KMS-11 (cell line): ENCODE data around the gene PEAR1.

ENCODE experiments used
- H2AFZ ChIP-seq: fragments of 200-600 bp; sonication (generic); 2 replicates; pipeline ENCODE4 v1.6.1; 2016; ENCODE audit warnings: antibody characterized with exemption, mixed run types, low read depth
- H3K27ac ChIP-seq: fragments of 200-600 bp; sonication (generic); 2 replicates; pipeline ENCODE4 v1.6.1; 2016; ENCODE audit warnings: mild to moderate bottlenecking, mixed run types
- H3K27me3 ChIP-seq: fragments of 200-600 bp; sonication (generic); 2 replicates; pipeline ENCODE4 v1.6.1; 2017; ENCODE audit warnings: mild to moderate bottlenecking, low read depth, mixed run types, moderate library complexity; ENCODE audit not compliant: insufficient read depth
- H3K36me3 ChIP-seq: fragments of 200-600 bp; sonication (generic); 2 replicates; pipeline ENCODE4 v1.6.1; 2017; ENCODE audit warnings: mild to moderate bottlenecking, mixed run types; ENCODE audit not compliant: insufficient read depth
- H3K4me1 ChIP-seq: fragments of 200-600 bp; sonication (generic); 2 replicates; pipeline ENCODE4 v1.6.1; 2016; ENCODE audit warnings: mild to moderate bottlenecking, low read depth, mixed run types; ENCODE audit not compliant: poor library complexity, severe bottlenecking
- H3K4me2 ChIP-seq: fragments of 200-600 bp; sonication (generic); 2 replicates; pipeline ENCODE4 v1.7.0; 2016; ENCODE audit warnings: mild to moderate bottlenecking, mixed run types
- H3K4me3 ChIP-seq: fragments of 200-600 bp; sonication (generic); IDR thresholded peaks from 2 replicates; pipeline ENCODE4 v1.6.1; 2017; ENCODE audit warnings: low read depth, low read length, mixed read lengths; ENCODE audit not compliant: insufficient read depth
- H3K79me2 ChIP-seq: fragments of 200-600 bp; sonication (generic); 2 replicates; pipeline ENCODE4 v1.6.1; 2016; ENCODE audit warnings: low read depth, mixed run types; ENCODE audit not compliant: insufficient read depth
- H3K9ac ChIP-seq: fragments of 200-600 bp; sonication (generic); 2 replicates; pipeline ENCODE4 v1.6.1; 2016; ENCODE audit warnings: mild to moderate bottlenecking, mixed run types
- H4K20me1 ChIP-seq: fragments of 200-600 bp; sonication (generic); 2 replicates; pipeline ENCODE4 v1.6.1; 2016; ENCODE audit warnings: mild to moderate bottlenecking, mixed run types; ENCODE audit not compliant: insufficient read depth
- TF ChIP-seq, protein P1 (sequence below): fragments of 200-600 bp; sonication (generic); conservative IDR thresholded peaks from 2 replicates; pipeline ENCODE4 v1.6.1; 2017; ENCODE audit warnings: low read depth, mild to moderate bottlenecking, antibody characterized with exemption, low read length, moderate library complexity, mixed read lengths

Gene PEAR1

DNA sequence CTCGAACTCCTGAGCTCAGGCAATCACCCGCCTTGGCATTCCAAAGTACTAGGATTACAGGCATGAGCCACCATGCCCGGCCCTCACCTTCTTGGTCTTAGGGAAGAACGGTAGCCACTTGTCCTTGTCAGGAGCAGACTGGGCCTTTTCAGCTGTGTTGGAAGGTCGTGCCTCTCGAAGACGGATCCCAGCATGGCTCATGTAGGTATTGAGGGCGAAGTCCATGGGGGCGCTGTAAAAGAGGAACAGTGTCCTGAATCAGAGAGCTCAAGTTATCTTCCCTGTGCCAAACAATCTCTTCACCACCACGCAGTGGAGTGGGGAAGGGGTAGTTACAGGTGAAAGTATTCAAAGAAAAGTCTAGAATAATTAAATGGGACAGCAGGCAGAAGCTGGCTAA lies 62.8 kb downstream of the PEAR1 start:
- no peak overlapping the region for H2AFZ ChIP-seq
- TF ChIP-seq, protein P1, sequence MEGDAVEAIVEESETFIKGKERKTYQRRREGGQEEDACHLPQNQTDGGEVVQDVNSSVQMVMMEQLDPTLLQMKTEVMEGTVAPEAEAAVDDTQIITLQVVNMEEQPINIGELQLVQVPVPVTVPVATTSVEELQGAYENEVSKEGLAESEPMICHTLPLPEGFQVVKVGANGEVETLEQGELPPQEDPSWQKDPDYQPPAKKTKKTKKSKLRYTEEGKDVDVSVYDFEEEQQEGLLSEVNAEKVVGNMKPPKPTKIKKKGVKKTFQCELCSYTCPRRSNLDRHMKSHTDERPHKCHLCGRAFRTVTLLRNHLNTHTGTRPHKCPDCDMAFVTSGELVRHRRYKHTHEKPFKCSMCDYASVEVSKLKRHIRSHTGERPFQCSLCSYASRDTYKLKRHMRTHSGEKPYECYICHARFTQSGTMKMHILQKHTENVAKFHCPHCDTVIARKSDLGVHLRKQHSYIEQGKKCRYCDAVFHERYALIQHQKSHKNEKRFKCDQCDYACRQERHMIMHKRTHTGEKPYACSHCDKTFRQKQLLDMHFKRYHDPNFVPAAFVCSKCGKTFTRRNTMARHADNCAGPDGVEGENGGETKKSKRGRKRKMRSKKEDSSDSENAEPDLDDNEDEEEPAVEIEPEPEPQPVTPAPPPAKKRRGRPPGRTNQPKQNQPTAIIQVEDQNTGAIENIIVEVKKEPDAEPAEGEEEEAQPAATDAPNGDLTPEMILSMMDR = no peak
- no peak overlapping the region for H3K9ac ChIP-seq
- H3K4me1 ChIP-seq = peaks cover 30% of the 10 kb centered on the region
- no peaks in the 10 kb centered on the region for H3K79me2 ChIP-seq
- H3K4me2 ChIP-seq = no peak overlapping the region
- no peaks in the 10 kb centered on the region for H3K36me3 ChIP-seq
- H4K20me1 ChIP-seq = no peaks in the 10 kb centered on the region
- H3K27ac ChIP-seq = no peak overlapping the region
- no peaks in the 10 kb centered on the region for H3K27me3 ChIP-seq
- H3K4me3 ChIP-seq = no peak overlapping the region

DNA sequence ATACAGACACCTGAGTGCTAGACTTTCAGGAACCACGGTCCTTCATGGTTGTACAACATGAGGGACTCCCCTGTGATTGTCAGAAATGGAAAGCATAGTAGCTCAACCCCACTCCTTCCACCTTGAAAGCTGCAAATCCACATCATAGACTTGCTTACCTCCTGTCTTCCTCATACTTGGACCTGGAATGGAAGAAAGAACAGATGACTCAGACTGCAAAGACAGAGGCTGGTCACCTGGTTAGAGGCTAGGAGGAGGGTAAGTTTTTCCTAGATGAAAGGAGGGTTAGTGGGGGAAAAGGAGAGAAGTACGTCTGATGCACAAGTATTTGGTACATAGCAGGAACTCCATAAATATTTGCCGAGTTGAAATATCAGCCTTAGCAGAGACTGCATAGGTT lies 64.1 kb downstream of the PEAR1 start:
- Histone ChIP-seq H3K4me3 (no peak overlapping the region), H3K79me2 (no peaks in the 10 kb centered on the region), H3K4me1 (peaks cover 38% of the 10 kb centered on the region), H3K9ac (no peak overlapping the region), H3K27ac (no peak overlapping the region), H3K36me3 (no peaks in the 10 kb centered on the region), H2AFZ (no peak overlapping the region), H4K20me1 (no peaks in the 10 kb centered on the region), H3K27me3 (no peaks in the 10 kb centered on the region), H3K4me2 (peak overlapping the region; percentile 27; the same call in 1 of the 2 replicates)
- TF ChIP-seq, protein P1 = no peak

DNA sequence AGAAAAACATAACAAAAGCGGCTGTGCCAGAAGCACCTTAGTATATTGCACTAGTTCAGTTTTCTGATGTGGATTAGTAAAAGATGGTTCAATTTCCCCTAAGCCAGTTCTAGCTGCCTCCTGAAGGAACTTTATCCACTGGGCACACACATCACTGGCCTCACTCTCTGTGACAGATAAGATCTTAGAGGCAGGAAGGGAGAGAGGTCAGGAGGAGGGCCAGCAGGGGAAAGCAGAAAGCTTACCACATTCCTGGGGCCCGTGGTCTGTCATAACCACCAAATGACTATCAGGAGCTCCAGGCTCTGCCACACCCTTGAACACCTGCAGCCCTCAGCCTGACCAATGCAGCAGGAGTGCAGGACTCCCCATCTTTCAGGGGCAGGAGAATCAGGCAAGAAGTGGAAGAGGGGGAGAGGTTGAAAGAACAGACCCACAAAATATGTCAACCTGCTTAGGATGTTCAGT lies 64.8 kb downstream of the PEAR1 start:
- no peak overlapping the region for H3K4me3 ChIP-seq
- no peaks in the 10 kb centered on the region for H3K27me3 ChIP-seq
- no peak overlapping the region for H3K27ac ChIP-seq
- H3K36me3 ChIP-seq = no peaks in the 10 kb centered on the region
- TF ChIP-seq, protein P1 = no peak
- peak overlapping the region; percentile 27; the same call in 1 of the 2 replicates for H3K4me2 ChIP-seq
- no peaks in the 10 kb centered on the region for H3K79me2 ChIP-seq
- H4K20me1 ChIP-seq = no peaks in the 10 kb centered on the region
- peaks cover 38% of the 10 kb centered on the region for H3K4me1 ChIP-seq
- H3K9ac ChIP-seq = no peak overlapping the region
- H2AFZ ChIP-seq = no peak overlapping the region

DNA sequence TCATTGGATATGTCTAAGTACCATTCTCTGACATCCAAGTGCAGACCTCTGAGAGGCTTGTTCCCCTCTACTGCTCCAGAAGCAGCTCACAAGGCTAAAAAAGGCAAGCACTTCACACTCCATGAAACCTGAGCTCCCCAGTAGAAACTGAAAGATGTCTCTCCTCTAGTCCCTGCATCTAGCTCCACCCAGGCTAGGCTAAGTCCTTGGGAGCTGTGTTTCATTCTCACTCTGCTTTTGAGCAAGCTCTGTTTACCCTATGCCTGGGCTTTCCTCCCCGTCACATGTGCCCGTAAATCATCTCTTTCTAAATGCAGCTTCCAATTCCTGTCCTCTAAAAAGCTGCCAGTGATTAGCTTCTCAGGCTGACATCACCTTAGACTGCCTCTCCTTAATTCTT lies 65.9 kb downstream of the PEAR1 start:
- Histone ChIP-seq H2AFZ (no peak overlapping the region), H3K36me3 (no peaks in the 10 kb centered on the region), H3K79me2 (no peaks in the 10 kb centered on the region), H3K27me3 (no peaks in the 10 kb centered on the region), H3K4me2 (peak overlapping the region; percentile 27), H3K4me1 (peaks cover 38% of the 10 kb centered on the region), H4K20me1 (no peaks in the 10 kb centered on the region), H3K4me3 (no peak overlapping the region), H3K27ac (no peak overlapping the region), H3K9ac (no peak overlapping the region)
- TF ChIP-seq, protein P1 = no peak
